DMS153 (cell line): ENCODE measurements around the gene FNBP1.

Source experiments
- DNase-seq: peaks from one replicate; lab custom pipeline; 2025; lab: John Stamatoyannopoulos, UW

FNBP1 gene

GRCh38 chr9:129889941-129890717 is 152.9 kb downstream of the FNBP1 start:
- no peak for DNase-seq

- DNase-seq: no peak
Measured at GRCh38 chr9:129889122-129889940, 153.7 kb downstream of the FNBP1 start.

GRCh38 chr9:129888293-129889121 is 154.5 kb downstream of the FNBP1 start:
- peak; percentile 85 for DNase-seq

- DNase-seq: peak; percentile 29
Measured at GRCh38 chr9:129887334-129888292, 155.4 kb downstream of the FNBP1 start.

GRCh38 chr9:129886226-129887174 is 156.5 kb downstream of the FNBP1 start:
- no peak for DNase-seq

- peak; percentile 64 for DNase-seq
Measured at GRCh38 chr9:129885670-129886106, 157.3 kb downstream of the FNBP1 start.

GRCh38 chr9:129885018-129885669 is 157.8 kb downstream of the FNBP1 start:
- DNase-seq: peak; percentile 6

GRCh38 chr9:129884220-129885017 is 158.6 kb downstream of the FNBP1 start:
- peak; percentile 85 for DNase-seq

- no peak for DNase-seq
Measured at GRCh38 chr9:129881547-129882324, 161.3 kb downstream of the FNBP1 start.

- no peak for DNase-seq
Measured at GRCh38 chr9:129880654-129881546, 162.1 kb downstream of the FNBP1 start.

GRCh38 chr9:129879991-129880653 is 162.9 kb downstream of the FNBP1 start:
- DNase-seq: no peak

- DNase-seq: no peak
Measured at GRCh38 chr9:129879103-129879699, 163.8 kb downstream of the FNBP1 start.

GRCh38 chr9:129878291-129878690 is 164.7 kb downstream of the FNBP1 start:
- no peak for DNase-seq

GRCh38 chr9:129876815-129877214 is 166.2 kb downstream of the FNBP1 start:
- no peak for DNase-seq

- no peak for DNase-seq
Measured at GRCh38 chr9:129875687-129876395, 167.1 kb downstream of the FNBP1 start.
